ENCODE data around the gene UCN. TPM values are rescaled to one million over a fixed set of nuclear protein-coding genes. Genes with fewer than 3 reads are reported as not detected.
"Not testable (repeated sequence)": the region's sequence is repeated elsewhere in the genome, so short reads cannot be mapped to it uniquely, and the experiment has no call there.

Gene UCN
- total and polyA plus RNA-seq, 2 of the 4 experiments (the other 2 are of a cell fraction), result 0.22 TPM; not detected in 1

DNA sequence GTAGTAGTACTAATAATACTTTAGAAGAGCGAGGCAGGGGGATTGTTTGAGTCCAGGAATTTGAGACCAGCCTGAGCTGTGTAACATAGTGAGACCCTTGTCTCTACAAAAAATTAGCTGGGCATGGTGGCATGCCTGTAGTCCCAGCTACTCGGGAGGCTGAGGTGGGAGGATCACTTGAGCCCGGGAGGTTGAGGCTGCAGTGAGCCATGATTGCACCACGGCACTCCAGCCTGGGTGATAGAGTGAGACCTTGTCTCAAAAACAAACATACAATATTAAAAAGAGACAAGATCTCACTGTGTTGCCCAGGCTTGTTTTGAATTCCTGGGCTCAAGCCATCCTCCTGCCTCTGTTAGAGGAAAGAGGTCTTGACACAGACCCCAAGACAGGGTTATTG lies 7.6 kb downstream of the UCN start:
- H3K4me2 ChIP-seq (ENCODE audit: low read depth, low read length); H4K5ac ChIP-seq (ENCODE audit: low read depth, low read length); H3K4me3 ChIP-seq (ENCODE audit: insufficient read depth, low read depth, low read length); in situ Hi-C loops (cut with MboI; ENCODE audit: low sequenced_read_pairs); H3K27ac ChIP-seq (ENCODE audit: insufficient read depth, low read length); dilution Hi-C loops (cut with HindIII; ENCODE audit: low sequenced_read_pairs, unreplicated experiment); H3K9me3 ChIP-seq (ENCODE audit: control insufficient read depth, insufficient read depth, low read length); H3K36me3 ChIP-seq (ENCODE audit: control insufficient read depth, insufficient read depth, low read length); H2AK5ac ChIP-seq (ENCODE audit: low read depth, low read length); H4K91ac ChIP-seq (ENCODE audit: insufficient read depth, low read depth, low read length); H2BK20ac ChIP-seq (ENCODE audit: low read depth, low read length); ATAC-seq (ENCODE audit: low read depth); H2BK5ac ChIP-seq (ENCODE audit: low read depth, low read length, poor library complexity, severe bottlenecking); H3K56ac ChIP-seq (ENCODE audit: extremely low read depth, insufficient read depth, low read length); H3K23ac ChIP-seq (ENCODE audit: low read depth, low read length); H3K9ac ChIP-seq (ENCODE audit: low read depth, low read length); H3K18ac ChIP-seq (ENCODE audit: low read depth, low read length); H3K79me1 ChIP-seq (ENCODE audit: low read depth in 1 of 2, low read length in 2 of 2); POLR2A ChIA-PET (ENCODE audit: unreplicated experiment); BruUV-seq (replicated peaks); H2BK15ac ChIP-seq (ENCODE audit: low read depth, low read length); DNase-seq; H2BK120ac ChIP-seq (ENCODE audit: low read depth, low read length); H2AFZ ChIP-seq (replicated peaks; ENCODE audit: low read length, poor library complexity); H2AK9ac ChIP-seq (replicated peaks; ENCODE audit: low read depth, low read length, poor library complexity); H3K4ac ChIP-seq (ENCODE audit: low read depth, low read length); H3K4me1 ChIP-seq (ENCODE audit: control insufficient read depth, insufficient read depth, low read length); H4K20me1 ChIP-seq (ENCODE audit: insufficient read depth, low read length); intact Hi-C loops (cut with micrococcal nuclease); H3K14ac ChIP-seq (replicated peaks; ENCODE audit: low read depth, low read length); H4K8ac ChIP-seq (ENCODE audit: low read depth in 2 of 2, low read length in 2 of 2); H3K9me1 ChIP-seq (ENCODE audit: insufficient read depth, low read length): not testable (repeated sequence)
- WGBS, 2 experiments (ENCODE audit: extremely low coverage in 2 of 2, insufficient read length in 1 of 2), result no CpG with 5 or more reads among the region's 4 CpGs
- peaks cover 18% of the 10 kb centered on the region for H3K27me3 ChIP-seq (ENCODE audit: control insufficient read depth, insufficient read depth, low read length)
- CTCF ChIA-PET, result interaction anchor here (0.8 to 1.1 kb wide), 2 partner anchors 8 to 20 kb away, joined by 3 to 4 read pairs; no protein-coding TSS in a partner anchor

Measured in IMR-90 (cell line).